ENCODE measurements around the gene GFRA1. TPM values are rescaled to one million over a fixed set of nuclear protein-coding genes. Genes with fewer than 3 reads are reported as not detected.

The GFRA1 gene
- polyA plus RNA-seq, 1 of the 3 experiments (the other 2 are of a cell fraction), result 1.6 TPM

DNA sequence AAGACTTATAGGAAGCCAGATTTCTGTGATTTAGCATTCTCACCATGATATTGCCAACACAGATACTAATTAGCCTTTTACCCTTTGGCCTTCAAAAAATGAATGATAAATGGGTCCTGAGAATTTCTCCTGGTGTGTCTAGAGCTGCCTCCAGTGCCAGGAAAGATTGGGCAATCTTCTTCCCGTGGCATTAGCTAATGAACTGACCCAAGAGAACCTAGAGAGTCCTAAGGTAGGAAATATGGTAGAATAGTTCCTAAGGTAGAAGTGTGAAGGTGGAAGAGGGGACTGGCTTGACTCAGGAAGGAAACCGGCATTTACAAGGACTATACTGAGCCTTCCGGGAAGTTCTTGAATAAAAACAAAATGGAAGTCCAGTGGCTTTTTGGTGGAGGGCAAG, 133.1 kb downstream of the GFRA1 start (continued):
- TF ChIP-seq, protein P1, sequence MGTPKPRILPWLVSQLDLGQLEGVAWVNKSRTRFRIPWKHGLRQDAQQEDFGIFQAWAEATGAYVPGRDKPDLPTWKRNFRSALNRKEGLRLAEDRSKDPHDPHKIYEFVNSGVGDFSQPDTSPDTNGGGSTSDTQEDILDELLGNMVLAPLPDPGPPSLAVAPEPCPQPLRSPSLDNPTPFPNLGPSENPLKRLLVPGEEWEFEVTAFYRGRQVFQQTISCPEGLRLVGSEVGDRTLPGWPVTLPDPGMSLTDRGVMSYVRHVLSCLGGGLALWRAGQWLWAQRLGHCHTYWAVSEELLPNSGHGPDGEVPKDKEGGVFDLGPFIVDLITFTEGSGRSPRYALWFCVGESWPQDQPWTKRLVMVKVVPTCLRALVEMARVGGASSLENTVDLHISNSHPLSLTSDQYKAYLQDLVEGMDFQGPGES (IDR thresholded peaks at IDR 0.05; ENCODE audit: low read depth, low read length), result no peak
- TF ChIP-seq GABPA (IDR thresholded peaks at IDR 0.05; ENCODE audit: low read depth) (no peak), NRF1 (IDR thresholded peaks at IDR 0.05; ENCODE audit: low read depth, low read length) (no peak), EP300 (IDR thresholded peaks at IDR 0.05; ENCODE audit: borderline replicate concordance in 1 of 2, low read depth in 1 of 2, low read length in 1 of 2) (no peak), GATA2 (CRISPR knock-in tag; IDR thresholded peaks at IDR 0.05) (no peak), RAD21 (IDR thresholded peaks at IDR 0.05; ENCODE audit: low read length) (no peak), FOXM1 (IDR thresholded peaks at IDR 0.05; ENCODE audit: low read depth) (no peak), CHD2 (IDR thresholded peaks at IDR 0.05; ENCODE audit: low read length, partially characterized antibody) (no peak), JUND (IDR thresholded peaks at IDR 0.05) (no peak)
- TF ChIP-seq, protein P2, sequence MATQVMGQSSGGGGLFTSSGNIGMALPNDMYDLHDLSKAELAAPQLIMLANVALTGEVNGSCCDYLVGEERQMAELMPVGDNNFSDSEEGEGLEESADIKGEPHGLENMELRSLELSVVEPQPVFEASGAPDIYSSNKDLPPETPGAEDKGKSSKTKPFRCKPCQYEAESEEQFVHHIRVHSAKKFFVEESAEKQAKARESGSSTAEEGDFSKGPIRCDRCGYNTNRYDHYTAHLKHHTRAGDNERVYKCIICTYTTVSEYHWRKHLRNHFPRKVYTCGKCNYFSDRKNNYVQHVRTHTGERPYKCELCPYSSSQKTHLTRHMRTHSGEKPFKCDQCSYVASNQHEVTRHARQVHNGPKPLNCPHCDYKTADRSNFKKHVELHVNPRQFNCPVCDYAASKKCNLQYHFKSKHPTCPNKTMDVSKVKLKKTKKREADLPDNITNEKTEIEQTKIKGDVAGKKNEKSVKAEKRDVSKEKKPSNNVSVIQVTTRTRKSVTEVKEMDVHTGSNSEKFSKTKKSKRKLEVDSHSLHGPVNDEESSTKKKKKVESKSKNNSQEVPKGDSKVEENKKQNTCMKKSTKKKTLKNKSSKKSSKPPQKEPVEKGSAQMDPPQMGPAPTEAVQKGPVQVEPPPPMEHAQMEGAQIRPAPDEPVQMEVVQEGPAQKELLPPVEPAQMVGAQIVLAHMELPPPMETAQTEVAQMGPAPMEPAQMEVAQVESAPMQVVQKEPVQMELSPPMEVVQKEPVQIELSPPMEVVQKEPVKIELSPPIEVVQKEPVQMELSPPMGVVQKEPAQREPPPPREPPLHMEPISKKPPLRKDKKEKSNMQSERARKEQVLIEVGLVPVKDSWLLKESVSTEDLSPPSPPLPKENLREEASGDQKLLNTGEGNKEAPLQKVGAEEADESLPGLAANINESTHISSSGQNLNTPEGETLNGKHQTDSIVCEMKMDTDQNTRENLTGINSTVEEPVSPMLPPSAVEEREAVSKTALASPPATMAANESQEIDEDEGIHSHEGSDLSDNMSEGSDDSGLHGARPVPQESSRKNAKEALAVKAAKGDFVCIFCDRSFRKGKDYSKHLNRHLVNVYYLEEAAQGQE (IDR thresholded peaks at IDR 0.05; ENCODE audit: low read depth, low read length), result no peak

DNA sequence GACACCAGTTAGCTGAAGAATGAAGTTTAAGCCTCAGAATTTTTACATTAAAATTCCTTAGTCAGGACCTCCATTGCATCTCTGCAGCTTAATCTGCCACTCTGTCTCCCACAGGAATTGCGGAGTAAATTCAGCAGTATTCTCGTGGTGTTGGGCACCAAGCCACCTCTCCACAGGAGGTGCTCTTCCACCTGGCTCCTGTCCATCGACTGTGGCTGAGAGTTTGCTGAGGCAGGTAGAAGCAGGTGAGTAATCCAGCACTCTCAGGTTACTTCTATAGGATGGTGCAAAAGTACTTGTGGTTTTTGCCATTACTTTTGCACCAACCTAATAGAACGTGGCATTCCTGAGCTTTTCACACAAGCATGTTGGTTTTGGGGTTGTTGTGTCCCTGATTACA, 134.1 kb downstream of the GFRA1 start:
- Histone ChIP-seq H3K36me3 (replicated peaks in 1 of 2; ENCODE audit: control insufficient read depth in 1 of 2, insufficient read depth in 2 of 2, low read length in 1 of 2) (no peaks in the 10 kb centered on the region), H3K27me3 (ENCODE audit: insufficient read depth) (no peaks in the 10 kb centered on the region), H3K27ac (ENCODE audit: low read depth in 2 of 2, low read length in 1 of 2) (no peak overlapping the region), H3F3A (replicated peaks; ENCODE audit: insufficient read depth) (no peaks in the 10 kb centered on the region), H3K9me2 (no peaks in the 10 kb centered on the region), H3K4me2 (no peak overlapping the region), H3K9me3 (no peaks in the 10 kb centered on the region), H3K4me3 (ENCODE audit: low read depth in 2 of 2, low read length in 1 of 2) (no peak overlapping the region), H2AFZ (ENCODE audit: low read depth) (no peak overlapping the region), H3K9ac (no peak overlapping the region), H3K79me2 (ENCODE audit: insufficient read depth) (no peaks in the 10 kb centered on the region), H3K4me1 (ENCODE audit: control insufficient read depth in 1 of 2, insufficient read depth in 2 of 2, low read depth in 1 of 2, low read length in 1 of 2) (no peaks in the 10 kb centered on the region), H4K20me1 (ENCODE audit: insufficient read depth) (no peaks in the 10 kb centered on the region)
- CTCF ChIA-PET, result interaction anchor here (0.8 to 1.2 kb wide), 2 partner anchors 9 to 339 kb away, joined by 3 to 4 read pairs; no protein-coding TSS in a partner anchor
- POLR2A ChIA-PET, result no interaction called here
- WGBS (ENCODE audit: low lambda C conversion rate), result 40% methylated on average over 4 of the region's 4 CpGs
- no peak for DNase-seq
- TF ChIP-seq ELF1 (IDR thresholded peaks at IDR 0.05) (no peak), TCF12 (IDR thresholded peaks at IDR 0.05) (no peak)

DNA sequence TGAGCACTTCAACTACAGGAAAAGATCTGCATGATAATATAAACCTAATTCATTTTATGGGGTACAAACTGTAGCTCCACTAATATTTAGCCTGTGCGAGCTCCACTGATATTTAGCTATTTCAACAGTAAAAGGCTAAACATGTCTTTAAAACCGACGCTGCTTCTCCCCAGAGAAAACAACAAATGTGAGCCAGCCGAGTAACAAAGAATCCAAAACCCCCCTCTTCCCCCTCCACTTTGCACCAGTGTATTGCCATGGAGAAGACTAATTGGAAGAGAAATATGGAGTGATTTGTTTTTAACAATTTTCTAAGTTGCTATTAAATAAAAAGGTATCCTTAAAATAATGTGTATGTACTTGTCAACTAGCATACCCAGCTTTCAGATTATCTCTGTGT, 136.7 kb downstream of the GFRA1 start:
- Histone ChIP-seq H3K9ac (no peak overlapping the region), H3K4me2 (no peak overlapping the region), H3K27ac (ENCODE audit: low read depth in 2 of 2, low read length in 1 of 2) (no peak overlapping the region), H3K79me2 (ENCODE audit: insufficient read depth) (no peaks in the 10 kb centered on the region), H3K4me1 (ENCODE audit: control insufficient read depth in 1 of 2, insufficient read depth in 2 of 2, low read depth in 1 of 2, low read length in 1 of 2) (no peaks in the 10 kb centered on the region), H2AFZ (ENCODE audit: low read depth) (no peak overlapping the region), H3K4me3 (ENCODE audit: low read depth in 2 of 2, low read length in 1 of 2) (no peak overlapping the region), H4K20me1 (ENCODE audit: insufficient read depth) (no peaks in the 10 kb centered on the region), H3K9me2 (no peaks in the 10 kb centered on the region), H3K27me3 (ENCODE audit: insufficient read depth) (no peaks in the 10 kb centered on the region), H3F3A (replicated peaks; ENCODE audit: insufficient read depth) (no peaks in the 10 kb centered on the region), H3K36me3 (replicated peaks in 1 of 2; ENCODE audit: control insufficient read depth in 1 of 2, insufficient read depth in 2 of 2, low read length in 1 of 2) (no peaks in the 10 kb centered on the region), H3K9me3 (no peaks in the 10 kb centered on the region)
- DNase-seq, result no peak
- ChIA-PET CTCF (interaction anchor here (2.0 kb wide), 1 partner anchor 12 kb away, joined by 6 read pairs; no protein-coding TSS in a partner anchor), POLR2A (no interaction called here)
- WGBS (ENCODE audit: low lambda C conversion rate), result 50% methylated on average over 4 of the region's 4 CpGs
- no peak for TF ChIP-seq SIN3A (IDR thresholded peaks at IDR 0.05; ENCODE audit: borderline replicate concordance, low read depth, low read length)
- TF ChIP-seq CHD2 (IDR thresholded peaks at IDR 0.05; ENCODE audit: low read length, partially characterized antibody), result no peak
- TF ChIP-seq FOXJ3 (CRISPR knock-in tag; IDR thresholded peaks at IDR 0.05), result no peak
- TF ChIP-seq TCF12 (IDR thresholded peaks at IDR 0.05), result no peak
- no peak for TF ChIP-seq YY1 (IDR thresholded peaks at IDR 0.05; ENCODE audit: low read depth)
- TF ChIP-seq NRF1 (IDR thresholded peaks at IDR 0.05; ENCODE audit: low read depth, low read length), result no peak
- TF ChIP-seq, protein P1 (IDR thresholded peaks at IDR 0.05; ENCODE audit: low read depth, low read length), result no peak
- no peak for TF ChIP-seq RAD21 (IDR thresholded peaks at IDR 0.05; ENCODE audit: low read length)
- no peak for TF ChIP-seq ELF1 (IDR thresholded peaks at IDR 0.05)

Data from SK-N-SH (cell line).